Activated effector memory CD4-positive, alpha-beta T cell treated with anti-CD3 and anti-CD28 coated beads, Interleukin-2, amount 50 U/mL, for 16 hours (primary cell): ENCODE results near the gene SULT4A1.
"Not testable (repeated sequence)": the region's sequence is repeated elsewhere in the genome, so short reads cannot be mapped to it uniquely, and the experiment has no call there.

ENCODE experiments used
- DNase-seq: peaks from one replicate; pipeline ENCODE4 v3.0.0-alpha.2; 2020

Gene SULT4A1

DNA sequence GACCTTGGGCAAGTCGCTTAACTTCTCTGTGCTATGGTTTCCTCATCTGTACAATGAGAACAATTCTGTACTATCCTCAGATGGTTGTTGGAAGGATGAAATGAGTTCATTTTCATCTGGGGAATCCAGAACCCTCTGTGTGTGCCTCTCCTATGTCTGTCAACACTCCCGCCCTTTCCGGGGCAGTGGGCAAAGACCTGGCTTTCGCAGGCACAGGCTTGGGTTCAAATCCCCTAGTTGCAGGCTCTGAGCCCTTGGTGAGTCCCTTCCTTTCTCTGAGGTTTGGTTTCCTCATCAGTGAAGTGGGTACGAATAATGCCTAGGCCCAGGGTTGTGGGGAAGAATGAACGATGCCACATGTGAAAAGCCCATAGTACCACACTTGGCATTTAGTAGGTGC lies 23.5 kb upstream of the SULT4A1 start:
- DNase-seq, result no peak

DNA sequence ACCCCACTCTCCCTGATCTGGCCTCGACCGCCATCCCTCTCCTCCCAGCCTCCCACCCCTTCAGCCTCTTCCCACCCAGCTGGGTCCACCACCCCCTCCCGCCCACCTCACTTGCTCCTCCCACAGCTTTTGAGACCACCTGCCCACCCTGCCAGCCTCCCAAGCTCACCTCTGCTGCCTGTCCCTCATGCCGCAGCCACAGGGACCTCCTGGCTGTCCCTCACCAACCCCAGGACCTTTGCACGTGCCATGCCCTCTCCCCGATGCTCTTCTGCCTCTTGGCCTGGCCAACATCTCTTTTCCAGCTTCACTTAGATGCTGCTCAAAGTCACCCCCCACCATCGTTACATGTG lies 23.0 kb upstream of the SULT4A1 start:
- DNase-seq, result peak; percentile 14

DNA sequence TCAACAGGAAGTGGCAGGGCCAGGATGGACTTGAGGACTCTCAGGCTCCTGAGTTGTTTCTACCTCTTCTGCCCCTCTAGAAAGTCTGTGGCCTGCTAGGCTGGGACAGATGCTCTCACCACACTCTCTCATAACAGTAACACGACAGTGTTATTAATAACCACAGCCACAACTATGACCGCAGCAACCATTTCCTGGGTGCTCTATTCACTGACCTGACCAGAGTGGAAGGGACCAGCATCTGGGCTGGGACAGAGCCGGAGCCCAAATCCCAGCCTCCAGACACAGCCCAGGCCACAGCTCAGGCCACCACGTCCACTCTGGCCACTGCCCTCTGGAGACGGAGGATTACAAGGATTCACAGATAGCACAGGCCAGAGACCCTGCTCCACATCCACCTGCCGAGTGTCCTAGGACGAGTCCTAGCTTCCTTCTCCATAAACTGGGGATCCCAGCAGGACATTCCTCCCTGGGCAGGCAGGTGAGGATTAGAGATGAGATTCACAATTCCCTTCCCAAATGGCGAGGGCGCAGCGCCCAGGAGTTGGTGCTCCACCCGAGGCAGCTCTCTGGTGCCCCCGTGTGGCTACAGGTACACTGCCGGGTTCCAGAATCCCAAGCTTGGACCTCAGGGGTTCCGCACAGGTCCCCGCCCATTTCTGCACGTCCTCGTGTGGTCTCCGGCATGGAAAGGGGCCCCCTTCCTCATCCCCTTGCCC lies 22.4 kb upstream of the SULT4A1 start:
- peak; percentile 78 for DNase-seq

DNA sequence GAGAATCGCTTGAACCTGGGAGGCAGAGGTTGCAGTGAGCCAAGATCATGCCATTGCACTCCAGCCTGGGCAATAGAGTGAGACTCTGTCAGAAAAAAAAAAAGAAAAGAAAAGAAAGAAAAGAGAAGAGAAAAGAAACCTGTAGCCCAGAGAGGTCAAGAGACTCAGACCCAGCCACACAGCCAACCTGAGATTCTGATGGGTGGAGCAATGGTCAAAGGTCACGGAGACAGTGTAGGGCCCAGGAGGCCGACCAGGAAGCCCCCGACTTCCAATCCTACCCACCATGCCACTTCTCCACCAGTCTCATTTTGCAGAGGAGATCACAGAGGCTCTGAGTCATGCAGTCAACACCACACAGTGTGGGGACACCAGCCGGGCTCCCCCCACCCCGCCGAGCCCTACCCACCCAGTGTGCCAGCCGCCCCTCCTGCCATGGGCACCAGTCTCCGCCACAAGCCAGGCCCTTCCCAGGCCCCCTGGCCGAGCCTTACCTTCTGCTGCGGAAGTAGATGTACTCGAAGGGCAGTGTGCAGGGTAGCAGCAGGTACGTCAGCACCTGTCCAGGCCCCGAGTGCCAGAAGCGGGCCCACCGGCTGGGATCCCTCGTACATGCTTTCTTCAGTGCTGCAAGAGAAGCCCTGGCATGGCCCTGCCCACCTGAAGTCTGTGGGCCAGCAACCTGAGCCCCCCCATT lies 21.6 kb upstream of the SULT4A1 start:
- no peak for DNase-seq

DNA sequence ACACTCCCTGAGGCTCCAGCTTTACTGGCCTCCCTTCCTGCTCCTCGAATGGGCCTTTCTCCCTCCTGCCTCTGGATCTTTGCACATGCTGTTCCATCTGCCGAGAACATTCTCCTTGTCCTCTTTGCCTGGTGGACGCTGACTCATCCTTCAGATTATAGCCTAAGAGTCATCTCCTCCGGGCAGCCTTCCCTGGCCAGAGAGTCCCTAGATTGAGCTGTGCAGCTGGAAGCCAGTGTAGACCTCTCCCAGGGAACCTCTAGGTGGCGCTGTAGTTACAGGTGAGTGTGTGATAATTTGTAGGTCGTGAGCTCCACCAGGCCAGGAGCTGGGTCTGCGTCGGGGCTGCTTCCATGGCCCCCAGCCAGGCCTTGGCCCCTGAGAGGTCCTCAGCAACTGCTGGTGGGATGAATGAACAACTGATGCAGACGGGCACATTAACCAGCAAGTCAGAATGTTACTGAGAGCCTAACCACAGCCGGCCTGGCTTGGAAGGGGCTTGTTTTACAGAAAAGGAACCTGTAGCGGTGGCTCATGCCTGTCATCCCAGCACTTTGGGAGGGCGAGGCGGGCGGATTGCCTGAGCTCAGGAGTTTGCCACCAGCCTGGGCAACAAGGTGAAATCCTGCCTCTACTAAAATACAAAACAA lies 20.8 kb upstream of the SULT4A1 start:
- DNase-seq, result peak; percentile 73

DNA sequence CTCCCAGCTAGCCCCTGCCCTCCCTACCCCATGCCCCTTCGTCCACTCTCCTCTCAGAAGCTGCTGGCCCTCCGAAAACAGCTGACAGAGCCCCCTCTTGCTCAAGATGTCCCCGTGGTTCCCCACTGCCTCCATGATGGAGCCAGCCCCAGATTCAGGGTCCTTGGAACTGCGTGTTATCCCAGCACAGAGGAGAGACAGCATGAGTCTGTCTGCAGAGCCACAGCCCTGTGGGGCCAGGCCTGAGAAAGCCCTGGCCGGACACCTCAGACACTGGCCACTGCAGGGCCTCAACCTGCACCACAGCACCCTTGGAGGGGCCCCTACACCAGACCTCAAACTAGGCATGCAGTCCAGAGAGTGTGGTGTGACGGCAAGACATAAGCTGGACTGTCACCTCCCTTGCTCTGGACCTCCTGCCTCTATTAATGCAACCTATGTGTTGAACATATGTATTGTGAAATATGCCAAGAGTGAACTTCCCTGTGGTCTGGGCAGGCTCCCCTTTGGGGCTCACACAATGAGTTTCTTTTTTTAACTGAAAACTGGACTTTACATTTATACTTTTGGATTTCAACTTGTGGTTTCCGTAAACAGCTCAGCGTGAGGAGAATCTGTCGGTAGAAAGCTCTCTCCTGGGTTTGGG lies 19.9 kb upstream of the SULT4A1 start:
- peak; percentile 48 for DNase-seq

DNA sequence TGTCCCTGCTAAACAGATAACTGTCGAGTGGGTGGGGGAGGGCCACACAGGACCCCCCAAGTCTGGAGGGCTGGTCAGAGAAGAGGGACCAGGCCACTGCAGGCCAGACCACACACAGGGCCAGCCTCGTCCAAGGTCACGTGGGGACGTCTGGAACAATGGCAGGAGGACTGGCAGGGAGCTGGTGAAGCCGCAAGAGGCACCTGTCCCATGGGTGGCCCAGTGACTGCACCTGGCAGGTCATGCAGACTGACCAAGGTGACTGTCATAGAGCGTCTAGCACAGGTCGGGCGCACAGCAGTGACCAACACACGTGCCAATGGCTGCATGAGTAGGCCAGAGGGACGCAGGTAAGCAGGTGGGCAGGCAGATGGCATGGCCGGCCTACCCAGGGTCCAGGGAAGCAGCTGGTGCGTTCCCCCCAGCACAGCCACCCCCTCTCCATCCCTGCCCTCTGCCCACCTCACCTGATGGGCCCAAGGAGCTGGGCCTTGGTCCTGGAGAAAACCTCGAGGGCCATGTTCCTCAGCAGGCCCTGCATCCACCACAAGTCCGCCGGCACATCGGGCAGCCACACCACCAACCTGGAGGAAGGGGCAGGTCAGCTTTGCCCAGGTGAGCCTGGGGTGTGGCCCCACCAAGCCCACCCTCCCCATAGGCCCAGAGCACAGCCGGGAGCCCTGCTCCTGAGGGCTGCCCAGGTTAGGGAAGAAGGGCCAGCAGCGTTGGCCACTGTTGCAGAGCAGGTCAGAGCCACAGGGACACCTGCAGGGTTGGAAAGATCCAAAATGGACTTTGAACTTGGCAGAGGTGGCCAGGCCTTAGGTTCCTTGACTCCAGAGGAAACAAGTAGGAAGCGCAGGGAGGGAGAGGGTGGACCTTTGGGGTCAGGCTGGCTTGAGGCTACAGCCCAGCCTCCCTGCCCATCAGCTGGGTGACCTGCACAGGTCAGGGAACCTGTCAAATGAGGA lies 19.1 kb upstream of the SULT4A1 start:
- peak; percentile 60 for DNase-seq

DNA sequence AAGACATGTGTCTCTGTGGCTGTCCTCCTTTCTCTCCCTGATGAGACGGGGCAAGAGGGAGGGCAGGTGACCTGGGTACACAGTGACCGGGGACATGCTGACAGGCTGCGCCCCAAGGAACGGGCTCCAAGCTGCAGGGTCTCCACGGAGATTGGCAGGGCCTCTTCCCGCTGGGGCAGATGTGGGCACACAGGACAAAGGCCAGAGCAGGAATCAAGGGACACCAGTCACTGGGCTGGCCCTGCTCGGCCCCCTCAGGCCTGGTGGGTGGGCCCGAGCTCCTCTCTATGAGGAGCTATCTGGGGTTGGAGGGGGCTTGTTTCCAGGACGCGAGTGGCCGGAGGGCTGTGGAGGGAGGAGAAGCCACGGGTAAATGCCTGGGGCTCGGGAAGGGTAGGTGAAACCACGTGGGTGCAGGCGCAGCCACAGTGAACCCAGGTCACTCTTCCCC lies 18.3 kb upstream of the SULT4A1 start:
- peak; percentile 30 for DNase-seq

DNA sequence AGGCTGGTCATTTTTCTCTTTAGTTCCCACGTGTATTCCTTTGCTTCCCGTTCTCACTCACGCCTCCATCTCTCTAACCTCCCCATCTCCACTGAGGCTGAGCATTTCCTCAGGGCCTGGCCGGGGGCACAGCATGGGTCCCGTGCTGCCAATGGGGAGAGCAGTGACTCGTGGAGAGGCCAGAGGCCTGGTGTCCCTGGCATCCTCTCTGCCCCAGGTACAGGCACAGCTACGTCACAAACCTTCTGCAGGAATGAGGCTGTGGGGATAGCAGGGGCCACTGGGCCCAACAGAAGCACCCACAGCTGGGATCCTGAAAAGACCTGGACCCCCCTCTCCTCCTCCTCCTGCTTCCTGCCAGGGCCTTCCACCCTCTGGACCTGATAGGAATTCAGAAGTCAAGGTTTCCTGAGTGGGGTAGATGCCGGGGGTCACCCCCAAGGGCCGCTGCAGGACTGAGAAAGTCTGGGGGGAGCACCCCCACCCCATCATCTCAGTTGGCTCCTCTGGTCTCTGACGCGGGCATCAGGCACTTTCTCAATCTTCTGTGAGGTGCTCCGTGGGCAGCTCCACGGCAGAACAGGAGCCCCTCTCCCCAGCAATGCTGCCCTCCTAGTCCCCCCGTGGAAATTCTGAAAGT lies 17.7 kb upstream of the SULT4A1 start:
- no peak for DNase-seq

DNA sequence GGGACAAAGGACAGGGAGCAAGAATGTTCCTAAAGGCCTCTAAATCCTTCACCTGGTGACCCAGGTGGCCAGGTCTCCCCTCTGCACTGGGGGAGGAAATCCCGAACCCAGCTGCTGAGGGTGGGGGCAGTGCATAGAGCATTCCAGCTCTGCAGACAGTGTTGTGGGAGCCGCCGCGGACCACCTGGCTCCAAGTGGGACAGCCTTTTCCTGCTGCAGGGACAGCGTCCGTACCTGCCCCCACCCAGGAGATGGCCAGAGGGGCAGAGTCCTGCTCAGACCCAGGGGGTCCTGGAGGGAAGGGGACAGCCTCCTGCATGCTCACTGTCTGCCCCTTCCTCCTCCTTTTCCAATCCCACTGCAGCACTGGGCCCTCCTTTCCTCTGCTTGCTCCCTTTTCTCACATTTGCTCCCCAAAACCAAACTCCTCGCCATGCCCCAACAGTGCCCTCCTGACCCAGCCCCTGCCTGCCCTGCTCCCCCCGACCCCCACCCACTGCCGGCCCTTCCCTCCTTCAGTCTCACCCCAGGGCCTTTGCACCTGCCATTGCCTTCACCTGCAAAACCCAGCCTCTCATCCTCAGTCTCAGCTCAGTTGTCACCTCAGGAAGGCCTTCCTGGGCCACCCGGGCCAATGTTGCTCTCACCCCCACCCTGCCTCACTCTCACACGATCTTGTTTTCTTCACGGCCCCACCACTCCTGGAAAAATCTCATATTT lies 16.7 kb upstream of the SULT4A1 start:
- DNase-seq, result no peak

DNA sequence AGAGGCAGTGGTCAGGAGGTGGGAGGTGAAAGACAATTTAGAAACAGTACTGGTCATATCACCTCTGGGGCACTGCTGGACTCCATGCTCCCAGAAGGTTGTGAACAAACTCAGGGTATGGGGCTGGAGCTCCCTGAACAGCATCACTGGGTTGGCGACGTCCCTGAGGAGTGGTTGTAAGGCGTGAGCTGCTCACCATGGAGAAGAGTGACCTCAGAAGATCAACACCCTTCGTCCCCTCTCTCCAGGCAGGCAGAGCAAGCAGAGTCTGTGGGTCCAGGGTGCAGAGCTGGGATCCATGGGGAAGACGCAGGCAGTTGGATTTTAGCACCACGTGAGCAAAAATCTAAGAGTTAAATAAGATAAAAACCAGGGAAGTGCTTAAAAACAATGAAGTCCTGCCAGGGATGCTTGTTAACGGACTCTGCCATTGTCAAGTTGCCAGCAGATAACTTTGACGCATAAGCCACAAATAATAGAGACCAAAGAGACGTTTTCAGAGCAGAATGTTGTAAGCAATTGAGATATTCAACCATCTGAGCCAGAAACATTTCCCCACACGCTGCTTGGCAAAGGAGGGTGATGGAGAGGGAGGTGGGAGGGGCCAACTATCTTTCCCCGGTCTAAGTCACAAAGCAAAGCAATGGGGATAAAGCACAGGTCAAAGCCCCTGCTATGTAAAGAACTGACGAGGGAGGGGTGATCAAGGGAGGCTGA lies 15.9 kb upstream of the SULT4A1 start:
- peak; percentile 24 for DNase-seq

DNA sequence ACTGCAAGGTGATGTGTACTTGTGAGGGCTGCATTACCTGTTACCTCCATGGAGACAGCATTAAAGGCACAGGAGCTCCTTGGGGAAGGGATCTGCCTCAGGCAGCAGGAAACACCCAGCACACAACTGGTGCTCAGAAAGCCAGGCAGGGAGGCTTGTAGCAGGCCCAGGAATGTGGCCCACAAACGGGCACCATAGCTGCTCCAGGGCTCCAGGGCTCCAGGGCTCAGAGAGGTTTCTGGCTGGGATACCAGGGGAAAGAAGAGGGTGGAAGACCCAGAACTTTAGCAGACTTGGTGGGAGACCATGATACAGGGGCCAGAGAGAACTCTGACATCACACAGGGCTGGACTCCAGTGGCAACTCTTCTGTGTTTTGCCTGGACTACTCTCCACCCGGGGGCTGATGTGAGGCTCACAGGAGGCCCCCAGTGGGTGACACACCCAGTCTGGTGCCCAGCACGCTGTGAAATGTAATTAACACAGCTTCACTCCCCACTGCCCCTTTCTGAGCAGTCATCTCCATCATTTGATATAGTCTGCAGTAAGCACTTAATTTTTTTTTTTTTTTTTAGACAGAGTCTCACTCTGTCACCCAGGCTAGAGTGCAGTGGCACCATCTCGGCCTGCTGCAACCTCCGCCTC lies 14.7 kb upstream of the SULT4A1 start:
- no peak for DNase-seq

DNA sequence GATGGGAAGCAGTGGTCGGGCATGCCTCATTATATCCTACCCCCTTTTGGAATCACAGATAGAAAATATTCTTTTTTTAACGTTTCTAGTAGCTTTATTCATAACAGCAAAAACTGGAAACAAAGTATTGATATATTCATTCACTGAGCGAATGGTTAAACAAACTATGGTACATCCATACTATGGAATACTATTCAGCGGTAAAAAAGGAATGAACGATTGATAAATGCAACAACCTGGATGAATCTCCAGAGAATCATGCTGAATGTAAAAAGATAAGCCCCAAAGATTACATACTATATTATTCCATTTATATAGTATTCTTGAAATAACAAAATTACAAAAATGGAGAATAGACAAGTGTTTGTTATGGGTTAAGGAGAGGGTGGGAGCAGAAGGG lies 7.5 kb upstream of the SULT4A1 start:
- no peak for DNase-seq

DNA sequence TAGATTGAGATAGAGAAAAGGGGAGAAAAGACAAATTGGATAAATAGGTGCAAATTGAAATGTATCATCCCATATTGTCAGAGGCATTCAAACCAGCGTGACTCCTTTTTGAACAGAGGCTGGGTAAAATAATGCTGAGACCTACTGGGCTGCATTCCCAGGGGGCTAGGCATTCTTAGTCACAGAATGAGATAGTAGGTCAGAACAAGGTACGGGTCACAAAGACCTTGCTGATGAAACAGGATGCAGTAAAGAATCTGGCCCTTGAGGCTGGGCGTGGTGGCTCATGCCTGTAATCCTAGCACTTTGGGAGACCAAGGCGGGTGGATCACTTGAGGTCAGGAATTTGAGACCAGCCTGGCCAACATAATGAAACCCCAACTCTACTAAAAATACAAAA lies 6.7 kb upstream of the SULT4A1 start:
- not testable (repeated sequence) for DNase-seq

DNA sequence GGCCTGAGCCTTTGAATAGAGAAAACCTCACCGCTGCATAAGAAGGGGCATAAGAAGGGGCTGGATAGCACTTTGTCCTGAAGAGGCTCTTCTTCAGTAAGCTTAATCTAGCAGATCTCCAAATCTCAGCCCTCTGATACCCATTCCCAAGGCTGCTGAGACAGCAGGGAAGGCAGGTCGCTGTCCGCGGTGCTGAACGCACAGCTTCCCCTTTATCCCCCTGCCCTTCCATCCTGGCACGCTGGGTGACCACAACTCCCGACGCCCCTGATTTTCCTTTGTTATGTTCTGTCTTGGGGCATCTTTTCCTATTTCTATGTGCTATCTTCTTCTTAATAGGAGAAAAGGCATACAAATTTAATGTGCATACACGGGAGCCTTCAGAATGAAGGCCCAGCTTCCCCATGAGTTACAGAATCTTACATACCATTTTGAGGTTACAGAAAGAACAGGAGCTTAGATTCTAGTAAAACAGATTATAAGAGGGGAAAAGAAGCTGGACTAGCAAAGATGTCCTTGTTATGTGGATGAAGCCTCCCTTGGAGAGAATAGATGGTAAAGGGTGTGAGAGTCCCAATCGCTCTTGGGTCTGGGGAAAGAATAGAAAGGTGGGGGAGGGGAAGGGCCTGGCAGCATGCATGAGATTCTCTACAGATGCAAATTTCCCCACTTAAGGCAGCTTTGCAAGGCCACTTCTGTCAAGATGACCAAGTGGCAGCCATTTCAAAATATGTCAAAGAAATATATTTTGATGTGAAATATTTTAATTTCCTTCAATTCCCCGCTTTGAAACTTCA lies 5.7 kb upstream of the SULT4A1 start:
- peak; percentile 67 for DNase-seq

DNA sequence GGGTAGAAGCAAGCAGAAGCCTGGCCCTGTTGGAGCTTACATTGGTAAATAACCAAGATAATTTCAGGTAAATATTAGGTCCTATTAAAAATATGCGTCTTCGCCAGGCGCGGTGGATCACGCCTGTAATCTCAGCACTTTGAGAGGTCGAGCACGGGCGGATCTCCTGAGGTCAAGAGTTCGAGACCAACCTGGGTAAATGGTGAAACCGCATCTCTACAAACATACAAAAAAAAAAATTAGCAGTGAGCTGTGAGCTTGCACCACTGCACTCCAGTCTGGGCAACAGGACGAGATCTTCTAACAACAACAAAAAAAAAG lies 529 bp upstream of the SULT4A1 start:
- DNase-seq, result no peak

DNA sequence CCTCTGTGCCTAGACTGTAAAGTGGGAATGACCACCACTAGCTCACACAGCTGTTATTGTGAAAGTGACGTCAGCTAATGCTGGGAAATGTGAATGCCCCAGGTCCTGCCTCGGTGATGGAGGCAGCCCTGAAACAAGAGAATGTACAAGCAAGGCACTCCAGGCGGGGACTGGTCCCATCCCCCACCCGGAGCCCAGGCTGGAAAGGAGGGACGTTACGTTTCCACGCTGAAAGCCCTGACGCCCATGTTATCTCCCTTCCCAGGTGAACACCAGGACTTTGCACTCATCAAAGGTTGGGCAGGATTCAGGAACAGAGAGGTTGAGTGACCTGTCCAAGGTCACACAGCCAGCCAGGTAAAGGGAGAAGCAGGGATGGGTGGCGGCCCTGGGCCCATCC lies 784 bp downstream of the SULT4A1 start:
- peak; percentile 45 for DNase-seq

DNA sequence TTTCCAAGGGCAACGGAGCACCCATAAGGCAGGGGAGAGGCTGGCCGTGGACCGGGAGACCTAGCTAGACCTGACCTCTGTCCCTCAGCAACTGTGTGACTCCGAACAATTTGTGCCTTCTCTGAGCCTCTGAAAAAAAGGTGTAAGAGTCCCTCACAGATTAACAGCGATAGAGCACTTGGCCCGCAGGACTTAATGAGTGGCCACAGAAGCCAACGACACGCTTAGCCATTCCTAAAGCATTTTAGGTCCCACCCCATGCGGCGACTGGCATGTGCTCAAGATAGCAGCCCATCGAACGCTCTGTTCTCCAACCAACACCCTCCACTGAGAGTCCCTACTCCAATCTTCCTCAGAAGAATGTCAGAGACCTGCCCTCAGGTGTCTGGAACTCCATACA lies 1.5 kb downstream of the SULT4A1 start:
- DNase-seq, result peak; percentile 36

DNA sequence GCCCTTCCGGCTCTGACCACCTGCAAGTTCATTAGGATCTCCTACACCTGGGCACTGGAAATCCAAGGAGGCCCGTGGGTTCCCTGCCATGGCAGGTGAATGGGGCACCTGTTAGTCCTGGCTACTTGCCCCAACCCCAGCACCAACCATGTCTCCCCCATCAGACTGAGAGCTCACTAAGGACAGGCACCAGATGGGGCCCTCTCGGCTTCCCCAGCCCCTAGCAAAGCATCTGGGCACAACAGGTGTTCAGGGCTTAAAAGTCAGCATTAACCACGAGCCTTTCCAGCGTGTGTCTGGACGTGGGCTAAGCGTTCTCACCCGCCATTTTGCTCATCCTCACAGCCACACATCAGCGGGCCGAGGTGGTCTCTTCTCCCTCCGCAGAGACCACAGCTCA lies 2.2 kb downstream of the SULT4A1 start:
- DNase-seq, result no peak
